Calu3 (cell line): ENCODE data around the gene MAML3. TPM values are rescaled to one million over a fixed set of nuclear protein-coding genes. Genes with fewer than 3 reads are reported as not detected.

Experiments used
- BruUV-seq: library from RNA; stranded (reverse); fragments of 400-500 nt; replicated peaks from 2 replicates; lab custom pipeline; 2021; lab: Mats Ljungman, UMichigan
- CTCF ChIA-PET: fragments of 300-600 bp; sonication (Branson Sonifier 250); formaldehyde crosslinking; loops from one replicate; lab custom pipeline; 2022; ENCODE audit warnings: antibody characterized with exemption; lab: Charles Lee
- DNase-seq: peaks from one replicate; pipeline ENCODE4 v3.0.0; 2022
- H3K27ac Mint-ChIP-seq: one replicate; pipeline ENCODE4 v1.8.0; 2022; ENCODE audit warnings: mixed read lengths; ENCODE audit not compliant: unreplicated experiment
- H3K27me3 Mint-ChIP-seq: one replicate; pipeline ENCODE4 v1.8.0; 2022; ENCODE audit warnings: mixed read lengths; ENCODE audit not compliant: unreplicated experiment
- H3K36me3 Mint-ChIP-seq: one replicate; pipeline ENCODE4 v1.8.0; 2022; ENCODE audit warnings: mild to moderate bottlenecking, moderate library complexity, mixed read lengths; ENCODE audit not compliant: insufficient read depth, unreplicated experiment
- H3K4me1 Mint-ChIP-seq: one replicate; pipeline ENCODE4 v1.8.0; 2022; ENCODE audit warnings: mild to moderate bottlenecking, low read depth, mixed read lengths; ENCODE audit not compliant: unreplicated experiment
- H3K4me3 Mint-ChIP-seq: one replicate; pipeline ENCODE4 v1.8.0; 2022; ENCODE audit warnings: mild to moderate bottlenecking, low read depth, moderate library complexity, mixed read lengths; ENCODE audit not compliant: unreplicated experiment
- H3K9me3 Mint-ChIP-seq: one replicate; pipeline ENCODE4 v1.8.0; 2022; ENCODE audit warnings: low read depth, mixed read lengths; ENCODE audit not compliant: unreplicated experiment
- CTCF ChIP-seq: fragments of 200-600 bp; IDR thresholded peaks from one replicate; pipeline ENCODE4 v1.8.0; 2022; ENCODE audit warnings: antibody characterized with exemption; ENCODE audit not compliant: unreplicated experiment
- intact Hi-C: fragments of 100-400 bp; cut with micrococcal nuclease; formaldehyde crosslinking; loops from one replicate; pipeline ENCODE4 v1.10.0; 2022; ENCODE audit not compliant: unreplicated experiment
- total RNA-seq: library from RNA; stranded (reverse); gene quantifications from 2 replicates; pipeline ENCODE4 v1.2.3, GENCODE V29; 2022

MAML3 gene
- total RNA-seq, 1 experiment from 2014 or later = 4.0 TPM

- H3K4me3 Mint-ChIP-seq = no peak overlapping the region
- no TSS peak for BruUV-seq
- H3K9me3 Mint-ChIP-seq = no peaks in the 10 kb centered on the region
- DNase-seq = no peak
- no peak overlapping the region for H3K27ac Mint-ChIP-seq
- H3K4me1 Mint-ChIP-seq = peaks cover 12% of the 10 kb centered on the region
- H3K36me3 Mint-ChIP-seq = no peaks in the 10 kb centered on the region
- H3K27me3 Mint-ChIP-seq = no peaks in the 10 kb centered on the region
- TF ChIP-seq CTCF = no peak
- intact Hi-C loops = no loop called here
- CTCF ChIA-PET = no interaction called here
Observed at GRCh38 chr4:139834226-139834662, 319.7 kb downstream of the MAML3 start.

GRCh38 chr4:139833151-139833910 is 320.7 kb downstream of the MAML3 start:
- BruUV-seq = no TSS peak
- Mint-ChIP-seq H3K4me3 (no peak overlapping the region), H3K4me1 (peaks cover 12% of the 10 kb centered on the region), H3K27ac (no peak overlapping the region), H3K9me3 (no peaks in the 10 kb centered on the region), H3K36me3 (no peaks in the 10 kb centered on the region), H3K27me3 (no peaks in the 10 kb centered on the region)
- no peak for DNase-seq
- TF ChIP-seq CTCF = no peak
- CTCF ChIA-PET = no interaction called here
- intact Hi-C loops = no loop called here

DNA sequence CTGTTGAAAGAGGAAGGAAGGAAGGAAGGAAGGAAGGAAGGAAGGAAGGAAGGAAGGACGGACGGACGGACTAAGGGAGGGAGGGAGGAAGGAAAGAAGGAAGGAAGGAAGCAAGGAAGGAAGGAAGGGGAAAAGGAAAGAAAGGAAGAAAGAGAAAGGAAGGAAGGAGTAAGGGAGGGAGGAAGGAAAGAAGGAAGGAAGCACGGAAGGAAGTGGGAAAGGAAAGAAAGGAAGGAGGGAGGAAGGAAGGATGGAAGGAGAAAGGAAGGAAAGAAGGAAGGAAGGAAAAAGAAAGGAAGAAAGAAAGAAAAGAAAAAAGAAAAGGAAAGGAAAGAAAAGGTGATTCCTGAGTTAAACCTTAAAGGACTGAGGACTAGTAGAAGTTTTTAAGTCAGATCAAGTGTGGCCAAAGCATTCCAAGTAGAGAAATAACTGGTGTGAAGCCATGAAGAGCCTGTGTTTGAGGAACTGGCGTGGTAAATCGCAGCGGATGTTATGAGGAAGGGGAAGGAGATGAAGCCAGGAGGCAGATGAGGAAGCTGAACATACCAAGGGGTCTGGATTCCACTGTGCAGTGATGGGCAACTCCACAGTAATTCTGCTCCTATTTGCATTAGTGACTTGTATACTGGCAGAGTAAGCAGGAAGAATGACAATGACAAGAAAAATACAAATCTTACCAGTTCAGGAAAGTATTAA is 324.9 kb downstream of the MAML3 start:
- CTCF ChIA-PET = no interaction called here
- intact Hi-C loops = no loop called here
- Mint-ChIP-seq H3K36me3 (no peaks in the 10 kb centered on the region), H3K27me3 (no peaks in the 10 kb centered on the region), H3K9me3 (no peaks in the 10 kb centered on the region), H3K27ac (no peak overlapping the region), H3K4me3 (no peak overlapping the region), H3K4me1 (peaks cover 12% of the 10 kb centered on the region)
- TF ChIP-seq CTCF = no peak
- DNase-seq = no peak
- no TSS peak for BruUV-seq

- DNase-seq = no peak
- no peaks in the 10 kb centered on the region for H3K27me3 Mint-ChIP-seq
- H3K9me3 Mint-ChIP-seq = no peaks in the 10 kb centered on the region
- intact Hi-C loops = no loop called here
- CTCF ChIA-PET = no interaction called here
- H3K4me3 Mint-ChIP-seq = no peak overlapping the region
- H3K27ac Mint-ChIP-seq = no peak overlapping the region
- H3K36me3 Mint-ChIP-seq = no peaks in the 10 kb centered on the region
- no peak for TF ChIP-seq CTCF
- no peaks in the 10 kb centered on the region for H3K4me1 Mint-ChIP-seq
- no TSS peak for BruUV-seq
Observed at GRCh38 chr4:139826426-139826825, 327.6 kb downstream of the MAML3 start.
